GM23248 (cell line): Measurements from ENCODE around the gene TPMT. TPM values are rescaled to one million over a fixed set of nuclear protein-coding genes. Genes with fewer than 3 reads are reported as not detected.

Experiments used
- DNase-seq: peaks from one replicate; pipeline ENCODE4 v3.0.0-alpha.2; 2015
- H2AFZ ChIP-seq: fragments of 200-600 bp; sonication (generic); 2 replicates; pipeline ENCODE4 v1.6.1; 2016; ENCODE audit warnings: antibody characterized with exemption
- H3F3A ChIP-seq: fragments of 200-600 bp; sonication (generic); 2 replicates; pipeline ENCODE4 v1.6.1; 2016; ENCODE audit warnings: mild to moderate bottlenecking, antibody characterized with exemption, mixed run types; ENCODE audit not compliant: insufficient read depth
- H3K27ac ChIP-seq: fragments of 200-600 bp; sonication (generic); 2 replicates; pipeline ENCODE4 v1.5.1; 2016; ENCODE audit warnings: mild to moderate bottlenecking
- H3K27me3 ChIP-seq: fragments of 200-600 bp; sonication (generic); replicated peaks from 2 replicates; pipeline ENCODE4 v1.6.1; 2016; ENCODE audit warnings: mild to moderate bottlenecking; ENCODE audit not compliant: insufficient read depth
- H3K36me3 ChIP-seq: fragments of 200-600 bp; sonication (generic); 2 replicates; pipeline ENCODE4 v1.6.1; 2016; ENCODE audit warnings: low read depth, mild to moderate bottlenecking
- H3K4me1 ChIP-seq: fragments of 200-600 bp; sonication (generic); 2 replicates; pipeline ENCODE4 v1.6.1; 2016; ENCODE audit warnings: mild to moderate bottlenecking; ENCODE audit not compliant: insufficient read depth
- H3K4me2 ChIP-seq: fragments of 200-600 bp; sonication (generic); one replicate; pipeline ENCODE4 v1.6.1; 2016; ENCODE audit warnings: mild to moderate bottlenecking; ENCODE audit not compliant: unreplicated experiment
- H3K4me3 ChIP-seq: fragments of 200-600 bp; sonication (generic); 2 replicates; pipeline ENCODE4 v1.5.1; 2016; ENCODE audit warnings: mild to moderate bottlenecking
- H3K79me2 ChIP-seq: fragments of 200-600 bp; sonication (generic); 2 replicates; pipeline ENCODE4 v1.6.1; 2016; ENCODE audit warnings: mild to moderate bottlenecking; ENCODE audit not compliant: insufficient read depth
- H3K9ac ChIP-seq: fragments of 200-600 bp; sonication (generic); 2 replicates; pipeline ENCODE4 v1.6.1; 2016; ENCODE audit warnings: mild to moderate bottlenecking
- H3K9me2 ChIP-seq: fragments of 200-600 bp; sonication (generic); 2 replicates; pipeline ENCODE4 v1.6.1; 2016; ENCODE audit warnings: mixed run types, mild to moderate bottlenecking, moderate library complexity; ENCODE audit not compliant: insufficient read depth
- H3K9me3 ChIP-seq: fragments of 200-600 bp; sonication (generic); one replicate; pipeline ENCODE4 v1.6.1; 2017; ENCODE audit warnings: low read depth
- H4K20me1 ChIP-seq: fragments of 200-600 bp; sonication (generic); 2 replicates; pipeline ENCODE4 v1.6.0; 2016; ENCODE audit not compliant: insufficient read depth
- EZH2 ChIP-seq: fragments of 200-600 bp; sonication (generic); IDR thresholded peaks from 2 replicates; pipeline ENCODE4 v1.6.1; 2018; ENCODE audit warnings: antibody characterized with exemption, mild to moderate bottlenecking; ENCODE audit not compliant: insufficient read depth, poor library complexity, severe bottlenecking
- EZH2phosphoT487 ChIP-seq: fragments of 200-600 bp; sonication (generic); IDR thresholded peaks from 2 replicates; pipeline ENCODE4 v1.6.1; 2018; ENCODE audit warnings: antibody characterized with exemption, moderate library complexity, mild to moderate bottlenecking, low read depth; ENCODE audit not compliant: insufficient read depth
- WGBS, 2 experiments: methylation state at CpG; one replicate each; pipeline ENCODE4 v1.1.6; 2015 to 2017; ENCODE audit warnings: low lambda C conversion rate in 2 of 2, low coverage in 1 of 2; ENCODE audit errors: missing lambda C conversion rate in 2 of 2; 5-methylcytosine and 5-hydroxymethylcytosine counted together
- in situ Hi-C: fragments of 300-500 bp; cut with MboI; formaldehyde crosslinking; loops from 2 replicates; pipeline ENCODE4 v1.15.0; 2020
- polyA plus RNA-seq: library from polyadenylated mRNA; unstranded; fragments of >200 nt; fragmentation: Nextera tagmentation; extraction: Ambion mirVana; gene quantifications from 2 replicates; pipeline ENCODE4 v1.2.1, GENCODE V29; 2016
- total RNA-seq: library from RNA; depleted of rRNA; stranded (reverse); fragments of >200 nt; shearing (Covaris generic); gene quantifications from 2 replicates; pipeline ENCODE4 v1.2.3, GENCODE V29; 2014

The TPMT gene
- total and polyA plus RNA-seq, 2 experiments from 2014 or later, result 22.6 TPM

DNA sequence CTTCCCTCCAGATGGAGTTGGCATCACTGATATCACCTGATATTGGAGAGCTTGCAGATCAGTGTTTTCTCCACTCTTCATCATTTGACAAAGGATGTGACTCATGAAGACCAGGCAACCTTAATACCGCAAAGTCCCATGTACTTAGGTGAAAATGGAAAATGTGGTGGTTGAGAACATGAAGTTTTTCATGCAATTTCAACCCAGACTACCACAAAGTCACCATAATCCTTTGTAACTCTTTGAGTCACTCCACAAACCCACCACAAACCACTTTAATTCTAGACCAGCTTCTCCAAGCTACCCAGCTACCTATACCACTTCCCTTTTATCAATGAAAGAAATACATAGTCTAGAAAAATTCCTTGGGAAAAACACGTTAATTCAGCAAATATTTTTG is 39.5 kb downstream of the TPMT start:
- Histone ChIP-seq H3F3A (no peaks in the 10 kb centered on the region), H3K36me3 (no peaks in the 10 kb centered on the region), H4K20me1 (no peaks in the 10 kb centered on the region), H3K4me3 (no peak overlapping the region), H3K27ac (no peak overlapping the region), H3K79me2 (no peaks in the 10 kb centered on the region), H3K9me2 (no peaks in the 10 kb centered on the region), H3K27me3 (no peaks in the 10 kb centered on the region), H3K4me2 (no peak overlapping the region), H3K4me1 (no peaks in the 10 kb centered on the region), H3K9ac (no peak overlapping the region), H2AFZ (no peak overlapping the region), H3K9me3 (no peaks in the 10 kb centered on the region)
- DNase-seq, result no peak
- TF ChIP-seq EZH2, result no peak
- no peak for TF ChIP-seq EZH2phosphoT487
- in situ Hi-C loops, result no loop called here
- 95 to 96% methylated on average over 2 of the region's 2 CpGs for WGBS, 2 experiments

DNA sequence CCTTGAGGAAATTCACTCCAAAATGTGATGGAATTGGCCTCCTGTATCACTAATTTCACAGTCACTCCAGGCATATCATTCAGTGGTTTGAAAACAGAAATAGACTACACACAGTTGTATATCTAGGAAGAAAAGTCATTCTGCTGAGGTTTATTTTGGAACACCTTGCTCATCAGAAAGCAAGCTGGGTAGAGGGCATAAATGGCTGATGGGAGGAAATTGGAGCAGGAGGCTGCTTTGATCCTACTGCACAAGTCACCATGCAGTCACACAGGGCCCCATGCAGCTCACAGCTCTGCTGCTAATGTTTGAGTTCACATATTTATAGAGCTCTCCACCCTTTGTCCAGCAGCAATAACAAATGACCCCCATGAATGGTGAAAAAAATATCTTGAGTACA is 44.7 kb downstream of the TPMT start:
- in situ Hi-C loops, result no loop called here
- no peak overlapping the region for H3K9ac ChIP-seq
- H3K27ac ChIP-seq, result no peak overlapping the region
- H3K36me3 ChIP-seq, result no peaks in the 10 kb centered on the region
- H3K27me3 ChIP-seq, result no peaks in the 10 kb centered on the region
- TF ChIP-seq EZH2 (no peak), EZH2phosphoT487 (no peak)
- H3K4me3 ChIP-seq, result no peak overlapping the region
- H3K79me2 ChIP-seq, result no peaks in the 10 kb centered on the region
- no peak overlapping the region for H2AFZ ChIP-seq
- H3F3A ChIP-seq, result no peaks in the 10 kb centered on the region
- no peaks in the 10 kb centered on the region for H3K9me2 ChIP-seq
- no peaks in the 10 kb centered on the region for H3K4me1 ChIP-seq
- H3K9me3 ChIP-seq, result no peaks in the 10 kb centered on the region
- H3K4me2 ChIP-seq, result no peak overlapping the region
- peak; percentile 26 for DNase-seq
- no peaks in the 10 kb centered on the region for H4K20me1 ChIP-seq

DNA sequence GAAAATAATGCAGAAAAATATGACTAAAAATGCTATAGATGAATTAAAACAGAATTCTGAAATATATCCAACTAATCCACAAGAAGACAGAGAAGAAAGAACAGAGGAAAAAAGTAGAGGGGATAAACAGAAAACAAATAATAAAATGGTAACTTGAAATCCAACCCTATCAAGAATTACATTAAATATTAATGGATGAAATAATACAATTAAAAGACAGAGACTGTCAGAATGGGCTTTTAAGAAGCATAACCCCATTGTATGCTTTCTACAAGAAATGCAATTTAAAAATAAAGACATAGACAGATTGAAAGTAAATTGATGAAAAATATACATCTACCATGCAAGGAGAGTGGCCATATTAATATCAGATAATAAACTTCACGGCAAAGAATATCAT is 47.8 kb downstream of the TPMT start:
- in situ Hi-C loops, result no loop called here
- Histone ChIP-seq H3K27ac (no peak overlapping the region), H3K4me1 (no peaks in the 10 kb centered on the region), H3K9ac (no peak overlapping the region), H3K79me2 (no peaks in the 10 kb centered on the region), H3F3A (no peaks in the 10 kb centered on the region), H3K9me2 (no peaks in the 10 kb centered on the region), H2AFZ (no peak overlapping the region), H3K36me3 (no peaks in the 10 kb centered on the region), H4K20me1 (no peaks in the 10 kb centered on the region), H3K4me2 (no peak overlapping the region), H3K27me3 (no peaks in the 10 kb centered on the region), H3K4me3 (no peak overlapping the region), H3K9me3 (no peaks in the 10 kb centered on the region)
- TF ChIP-seq EZH2phosphoT487 (no peak), EZH2 (no peak)
- DNase-seq, result no peak
- 68 to 83% methylated on average over 1 of the region's 1 CpG for WGBS, 2 experiments

DNA sequence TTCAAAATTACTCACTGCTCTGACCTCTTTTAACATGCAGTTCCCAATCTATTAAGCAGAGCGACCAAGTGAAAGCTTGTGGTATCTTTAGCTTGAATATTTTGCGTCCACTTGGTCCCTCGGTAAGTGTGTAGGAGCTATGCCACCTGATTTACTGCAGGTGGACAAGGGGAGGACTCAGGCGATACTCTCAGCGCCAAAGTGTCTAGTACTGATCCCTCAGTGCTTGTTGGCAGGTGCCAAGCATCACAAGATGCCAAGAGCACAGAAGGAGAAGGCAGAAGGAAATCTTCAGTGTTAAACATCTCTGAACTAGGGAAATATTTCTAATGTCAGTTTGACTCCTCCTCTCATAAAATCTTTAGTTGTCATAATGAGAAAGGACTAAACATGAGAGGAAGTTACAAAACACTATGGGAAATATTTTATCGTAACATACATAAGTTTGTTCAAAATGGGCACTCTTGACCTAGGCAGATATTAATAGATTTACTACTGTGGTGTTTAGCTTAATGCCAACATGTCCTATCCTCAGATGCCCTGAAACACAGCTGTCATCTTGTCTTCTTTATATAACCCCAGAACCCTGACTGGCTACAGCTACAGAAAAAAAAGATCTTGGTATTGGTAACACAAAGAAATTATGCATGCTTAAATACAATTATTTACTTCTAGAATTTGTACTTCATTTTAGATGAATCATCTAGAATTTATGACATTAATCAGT is 51.9 kb downstream of the TPMT start:
- no peak for TF ChIP-seq EZH2phosphoT487
- no peak for TF ChIP-seq EZH2
- Histone ChIP-seq H3K36me3 (no peaks in the 10 kb centered on the region), H3K27ac (no peak overlapping the region), H3K4me3 (no peak overlapping the region), H2AFZ (no peak overlapping the region), H3K9me3 (no peaks in the 10 kb centered on the region), H3F3A (no peaks in the 10 kb centered on the region), H4K20me1 (no peaks in the 10 kb centered on the region), H3K27me3 (no peaks in the 10 kb centered on the region), H3K9ac (no peak overlapping the region), H3K79me2 (no peaks in the 10 kb centered on the region), H3K4me2 (no peak overlapping the region), H3K9me2 (no peaks in the 10 kb centered on the region), H3K4me1 (peaks cover 9% of the 10 kb centered on the region)
- no peak for DNase-seq
- in situ Hi-C loops, result no loop called here
- 81 to 90% methylated on average over 6 of the region's 6 CpGs for WGBS, 2 experiments

DNA sequence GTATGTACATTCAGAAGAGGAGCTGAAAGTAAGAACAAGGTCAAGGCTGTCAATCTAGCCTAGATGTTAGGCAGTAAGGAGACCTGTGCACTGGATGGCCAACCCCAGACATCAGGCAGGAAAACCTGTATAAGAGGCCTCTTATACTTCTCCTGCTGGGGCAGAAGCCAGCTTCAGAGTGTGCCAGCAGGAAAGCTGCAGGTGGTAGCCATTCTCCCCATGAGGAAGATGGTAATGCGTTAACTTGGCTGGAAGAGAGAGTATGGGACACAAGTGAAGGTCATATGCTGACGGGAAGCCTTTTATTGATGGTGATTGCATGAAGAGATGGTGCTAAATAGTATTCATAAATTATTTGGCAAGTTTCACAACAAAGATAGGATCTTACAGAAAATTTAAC is 53.0 kb downstream of the TPMT start:
- Histone ChIP-seq H3K4me1 (peaks cover 9% of the 10 kb centered on the region), H3K9ac (no peak overlapping the region), H4K20me1 (no peaks in the 10 kb centered on the region), H3K4me2 (no peak overlapping the region), H3F3A (no peaks in the 10 kb centered on the region), H3K4me3 (no peak overlapping the region), H3K27ac (no peak overlapping the region), H2AFZ (no peak overlapping the region), H3K9me3 (no peaks in the 10 kb centered on the region), H3K79me2 (no peaks in the 10 kb centered on the region), H3K27me3 (no peaks in the 10 kb centered on the region), H3K9me2 (no peaks in the 10 kb centered on the region), H3K36me3 (no peaks in the 10 kb centered on the region)
- WGBS, 2 experiments, result 79 to 84% methylated on average over 2 of the region's 2 CpGs
- TF ChIP-seq EZH2phosphoT487 (no peak), EZH2 (no peak)
- no peak for DNase-seq
- in situ Hi-C loops, result no loop called here
